GM12874 (cell line): ENCODE measurements around the gene ARHGAP26.

Experiments
- TF ChIP-seq, protein P1 (sequence below): IDR thresholded peaks from 2 replicates; pipeline ENCODE4 v1.5.1; 2011; ENCODE audit warnings: low read depth, mild to moderate bottlenecking, control low read depth, low read length, moderate library complexity; ENCODE audit not compliant: insufficient read depth

The ARHGAP26 gene

GRCh38 chr5:143244990-143245389 is 474.8 kb downstream of the ARHGAP26 start:
- TF ChIP-seq, protein P1, sequence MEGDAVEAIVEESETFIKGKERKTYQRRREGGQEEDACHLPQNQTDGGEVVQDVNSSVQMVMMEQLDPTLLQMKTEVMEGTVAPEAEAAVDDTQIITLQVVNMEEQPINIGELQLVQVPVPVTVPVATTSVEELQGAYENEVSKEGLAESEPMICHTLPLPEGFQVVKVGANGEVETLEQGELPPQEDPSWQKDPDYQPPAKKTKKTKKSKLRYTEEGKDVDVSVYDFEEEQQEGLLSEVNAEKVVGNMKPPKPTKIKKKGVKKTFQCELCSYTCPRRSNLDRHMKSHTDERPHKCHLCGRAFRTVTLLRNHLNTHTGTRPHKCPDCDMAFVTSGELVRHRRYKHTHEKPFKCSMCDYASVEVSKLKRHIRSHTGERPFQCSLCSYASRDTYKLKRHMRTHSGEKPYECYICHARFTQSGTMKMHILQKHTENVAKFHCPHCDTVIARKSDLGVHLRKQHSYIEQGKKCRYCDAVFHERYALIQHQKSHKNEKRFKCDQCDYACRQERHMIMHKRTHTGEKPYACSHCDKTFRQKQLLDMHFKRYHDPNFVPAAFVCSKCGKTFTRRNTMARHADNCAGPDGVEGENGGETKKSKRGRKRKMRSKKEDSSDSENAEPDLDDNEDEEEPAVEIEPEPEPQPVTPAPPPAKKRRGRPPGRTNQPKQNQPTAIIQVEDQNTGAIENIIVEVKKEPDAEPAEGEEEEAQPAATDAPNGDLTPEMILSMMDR = no peak

DNA sequence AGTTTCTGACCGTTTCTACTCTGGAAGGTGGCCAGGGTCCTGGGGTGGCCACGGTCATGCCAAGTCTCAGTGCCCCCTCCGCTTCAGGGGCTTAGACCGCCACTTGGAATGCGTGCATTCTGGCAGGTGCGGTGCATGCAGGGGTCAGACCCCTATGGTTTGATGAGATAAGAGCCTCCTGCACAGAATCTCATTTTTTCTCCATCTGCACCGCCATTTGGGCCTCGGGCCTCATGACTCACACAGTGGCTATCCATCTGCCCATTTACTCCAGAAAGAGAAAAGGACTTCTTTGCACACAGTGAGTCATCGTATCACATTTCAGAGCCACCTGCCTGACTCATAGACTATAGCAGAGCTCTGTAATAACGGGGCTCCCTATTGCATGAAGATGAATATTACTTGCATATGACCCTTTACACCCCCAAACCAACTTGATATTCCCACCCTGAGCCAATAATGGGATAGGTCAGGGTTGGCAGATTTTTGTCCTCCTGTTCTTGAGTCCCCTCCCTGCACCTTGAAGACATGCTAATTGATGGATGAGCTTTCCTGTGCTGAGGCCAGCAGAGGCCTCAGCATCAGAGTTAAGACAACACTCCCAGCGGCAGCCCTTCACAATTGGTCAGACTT is 475.9 kb downstream of the ARHGAP26 start:
- TF ChIP-seq, protein P1 = no peak

DNA sequence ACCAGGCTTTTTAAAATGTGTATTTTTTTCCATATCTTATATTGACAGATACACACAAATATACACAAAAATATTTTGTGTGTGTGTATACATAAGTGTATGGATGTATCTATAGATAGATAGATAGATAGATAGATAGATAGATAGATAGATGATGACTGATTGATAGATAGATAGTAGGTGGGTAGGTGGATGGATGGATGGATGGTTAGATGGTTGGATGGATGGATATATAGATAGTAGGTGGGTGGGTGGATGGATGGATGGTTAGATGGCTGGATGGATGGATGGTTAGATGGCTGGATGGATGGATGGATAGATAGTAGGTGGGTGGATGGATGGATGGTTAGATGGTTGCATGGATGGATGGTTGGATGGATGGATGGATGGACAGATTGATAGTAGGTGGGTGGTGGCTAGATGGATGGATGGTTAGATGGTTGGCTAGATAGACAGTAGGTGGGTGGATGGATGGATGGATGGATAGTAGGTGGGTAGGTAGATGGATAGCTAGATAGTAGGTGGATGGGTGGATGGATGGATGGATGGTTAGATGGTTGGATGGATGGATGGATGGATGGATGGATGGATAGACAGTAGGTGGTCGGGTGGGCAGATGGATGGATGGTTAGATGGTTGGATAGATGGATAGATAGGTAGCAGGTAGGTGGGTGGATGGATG is 477.1 kb downstream of the ARHGAP26 start:
- TF ChIP-seq, protein P1 = no peak

GRCh38 chr5:143248391-143248790 is 478.2 kb downstream of the ARHGAP26 start:
- TF ChIP-seq, protein P1 = no peak

DNA sequence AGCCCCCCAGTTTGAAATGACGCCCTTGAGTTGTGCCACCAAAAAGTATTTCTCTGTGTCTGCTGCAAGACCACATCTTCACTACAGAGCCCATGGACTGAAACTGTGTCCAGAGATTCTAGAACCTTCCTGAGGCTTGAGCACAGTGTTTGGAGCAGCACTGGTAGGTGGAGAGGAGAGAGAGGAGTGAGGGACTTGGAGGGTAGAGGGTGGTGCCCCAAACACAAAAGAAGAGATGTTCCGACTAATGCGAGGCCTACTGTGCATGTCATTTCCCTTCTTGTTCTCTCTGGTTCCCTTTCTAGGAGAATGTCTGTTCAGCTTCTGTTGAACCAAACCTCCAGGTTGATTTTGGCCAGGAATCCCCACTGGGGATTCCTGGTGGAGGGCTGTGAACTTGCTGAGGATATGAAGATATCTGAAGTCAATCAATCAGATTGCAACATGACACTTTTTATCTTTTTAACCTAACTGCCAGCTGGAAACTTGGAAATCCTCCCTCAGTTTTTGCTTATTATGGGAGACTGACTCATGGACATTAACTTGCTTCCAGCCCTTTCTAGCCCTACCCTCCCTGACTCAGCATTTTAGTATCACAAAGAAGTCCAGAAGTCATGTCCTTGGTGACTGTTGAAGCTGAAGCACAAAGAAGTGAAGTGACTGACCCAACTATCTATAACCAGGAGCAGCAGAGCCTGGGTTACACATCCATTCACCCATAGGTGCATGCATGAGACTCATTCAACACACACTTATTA is 478.8 kb downstream of the ARHGAP26 start:
- TF ChIP-seq, protein P1 = no peak

GRCh38 chr5:143249851-143250250 is 479.7 kb downstream of the ARHGAP26 start:
- TF ChIP-seq, protein P1 = no peak

GRCh38 chr5:143251190-143251589 is 481.0 kb downstream of the ARHGAP26 start:
- TF ChIP-seq, protein P1 = no peak
